HG03432 (cell line): ENCODE results near the gene PDE2A.

Source experiments
- ATAC-seq: cut with Tn5 transposase; IDR thresholded peaks from one replicate; pipeline ENCODE4 v1.9.1; 2021; ENCODE audit warnings: mild to moderate bottlenecking, moderate library complexity; ENCODE audit not compliant: unreplicated experiment

The PDE2A gene

DNA sequence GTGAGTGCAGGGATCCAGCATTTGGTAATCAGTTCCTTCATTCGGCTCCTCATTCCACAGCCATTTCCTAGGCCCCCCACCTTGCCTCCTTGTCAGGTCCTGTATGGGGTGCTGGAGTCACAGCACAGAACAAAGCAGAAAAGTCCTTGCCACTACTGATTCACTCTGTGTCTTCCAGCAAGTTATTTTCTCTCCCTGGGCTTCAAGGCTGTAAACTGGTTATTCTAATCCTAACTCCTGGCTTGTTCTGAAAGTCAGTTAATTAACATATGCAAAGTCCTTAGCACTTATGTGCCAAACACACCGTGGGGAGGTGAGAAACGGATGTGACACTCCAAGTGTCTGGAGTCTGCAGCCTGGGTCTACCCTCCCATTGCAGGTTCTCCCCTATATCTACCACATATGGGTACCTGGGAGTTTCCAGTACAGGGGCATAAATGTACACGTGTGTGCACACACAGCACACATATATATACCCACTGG, 30.6 kb upstream of the PDE2A start:
- ATAC-seq = no peak

GRCh38 chr11:72704028-72704782, 30.0 kb upstream of the PDE2A start:
- no peak for ATAC-seq

GRCh38 chr11:72703267-72704008, 29.2 kb upstream of the PDE2A start:
- no peak for ATAC-seq

DNA sequence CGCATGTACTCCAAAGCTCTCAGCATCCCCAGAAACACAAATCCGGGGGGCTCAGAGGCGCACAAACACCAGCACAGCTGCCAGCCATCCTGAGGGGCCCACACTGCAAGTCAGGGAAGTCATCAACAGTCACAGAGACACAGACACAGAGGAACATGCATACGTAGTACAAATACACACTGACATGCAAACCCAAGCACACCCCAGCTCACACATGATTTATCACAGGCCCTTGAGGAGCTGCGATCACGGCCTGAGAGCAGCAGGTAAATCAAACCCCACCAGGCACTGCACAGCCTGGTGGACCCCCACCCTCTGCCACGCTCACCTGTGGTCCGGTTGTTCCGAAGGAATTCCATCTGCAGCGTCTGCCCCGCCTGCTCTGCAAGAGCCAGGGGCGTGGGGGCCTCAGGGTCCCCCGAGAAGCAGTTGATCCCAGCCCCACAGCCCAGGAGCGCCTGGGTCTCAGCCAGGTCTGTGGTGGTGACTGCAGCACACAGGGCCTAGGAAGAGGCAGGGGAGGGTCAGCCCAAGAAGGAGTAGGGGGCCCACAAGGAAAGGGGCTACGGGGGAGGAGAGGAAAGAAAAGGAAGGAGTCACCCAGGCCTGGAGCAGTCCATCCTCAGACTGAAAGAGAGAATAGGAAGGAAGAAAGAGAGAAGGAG, 28.5 kb upstream of the PDE2A start:
- no peak for ATAC-seq

DNA sequence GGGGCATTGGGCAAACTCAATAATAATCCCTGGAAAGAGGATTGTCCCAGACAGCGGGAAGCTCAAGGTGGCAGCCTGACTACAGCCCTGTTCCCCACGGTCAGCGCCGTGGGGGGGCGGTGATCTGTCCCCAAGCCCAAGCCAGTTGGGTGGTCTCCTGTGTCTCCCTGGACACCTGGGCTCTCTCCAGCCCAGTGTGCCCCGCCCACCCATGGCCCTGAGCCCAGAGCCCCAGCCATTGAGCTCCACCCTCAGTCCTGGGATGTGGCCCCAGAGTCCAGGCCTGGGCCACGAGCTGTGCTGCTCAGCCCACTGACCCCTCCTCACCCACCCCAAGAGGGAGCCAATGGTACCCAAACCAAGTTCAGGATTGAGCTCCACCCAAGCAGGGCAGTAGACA, 27.9 kb upstream of the PDE2A start:
- ATAC-seq = no peak

DNA sequence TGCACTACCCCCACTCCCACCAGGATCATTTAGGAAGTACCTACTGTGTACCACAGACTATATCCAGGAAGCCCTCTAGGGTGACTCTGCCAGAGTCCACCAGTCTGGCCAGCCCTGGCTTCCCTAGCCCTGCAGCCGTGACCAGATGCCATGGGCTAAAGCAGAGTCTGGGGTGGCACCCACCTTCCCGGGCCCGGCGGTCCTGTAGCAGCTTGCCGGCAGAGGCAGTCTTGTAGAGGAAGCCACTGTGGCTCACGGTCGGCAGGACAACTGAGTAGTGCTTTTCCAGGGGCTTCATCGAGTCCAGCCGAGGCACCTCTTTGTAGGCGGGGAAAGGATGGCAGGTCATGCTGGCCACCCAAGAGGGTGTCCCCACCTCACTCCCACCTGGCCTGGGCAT, 27.2 kb upstream of the PDE2A start:
- no peak for ATAC-seq

- ATAC-seq = no peak
Measured at GRCh38 chr11:72700146-72700545, 25.9 kb upstream of the PDE2A start.

- no peak for ATAC-seq
Measured at GRCh38 chr11:72697814-72698213, 23.6 kb upstream of the PDE2A start.

- no peak for ATAC-seq
Measured at GRCh38 chr11:72696866-72697700, 22.9 kb upstream of the PDE2A start.

GRCh38 chr11:72695354-72695753, 21.1 kb upstream of the PDE2A start:
- no peak for ATAC-seq

DNA sequence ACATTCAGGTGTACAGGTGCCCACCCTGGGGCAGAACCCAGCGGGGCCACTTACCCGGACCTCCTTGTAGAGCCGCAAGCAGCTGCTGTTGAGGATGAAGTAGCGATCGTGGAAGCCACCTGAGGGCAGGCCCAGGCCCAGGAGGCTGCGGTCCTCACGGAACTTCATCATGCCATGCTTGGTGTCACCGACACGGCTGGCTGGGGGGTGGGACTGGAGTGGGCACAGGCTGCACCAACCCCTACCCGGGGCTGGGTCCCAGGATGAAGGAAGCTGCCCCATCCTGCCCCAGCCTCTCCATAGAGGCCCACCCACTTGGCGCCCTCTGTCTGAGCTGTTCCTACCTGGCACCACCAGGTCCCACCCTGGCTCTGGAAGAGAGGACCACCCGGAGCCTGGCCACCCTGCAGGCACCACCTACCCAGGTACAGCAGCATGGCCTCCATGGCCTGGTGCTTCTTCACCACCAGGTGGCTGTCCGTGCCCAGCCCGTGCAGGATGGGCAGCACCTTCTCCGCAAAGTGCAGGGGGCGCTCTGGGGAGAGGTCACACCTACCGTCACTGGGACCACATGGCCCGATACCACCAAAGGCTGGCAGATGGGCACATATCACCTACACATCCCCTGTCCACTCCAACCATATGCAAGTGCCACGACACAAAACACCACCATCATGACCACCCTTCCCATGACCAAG, 19.2 kb upstream of the PDE2A start:
- no peak for ATAC-seq

DNA sequence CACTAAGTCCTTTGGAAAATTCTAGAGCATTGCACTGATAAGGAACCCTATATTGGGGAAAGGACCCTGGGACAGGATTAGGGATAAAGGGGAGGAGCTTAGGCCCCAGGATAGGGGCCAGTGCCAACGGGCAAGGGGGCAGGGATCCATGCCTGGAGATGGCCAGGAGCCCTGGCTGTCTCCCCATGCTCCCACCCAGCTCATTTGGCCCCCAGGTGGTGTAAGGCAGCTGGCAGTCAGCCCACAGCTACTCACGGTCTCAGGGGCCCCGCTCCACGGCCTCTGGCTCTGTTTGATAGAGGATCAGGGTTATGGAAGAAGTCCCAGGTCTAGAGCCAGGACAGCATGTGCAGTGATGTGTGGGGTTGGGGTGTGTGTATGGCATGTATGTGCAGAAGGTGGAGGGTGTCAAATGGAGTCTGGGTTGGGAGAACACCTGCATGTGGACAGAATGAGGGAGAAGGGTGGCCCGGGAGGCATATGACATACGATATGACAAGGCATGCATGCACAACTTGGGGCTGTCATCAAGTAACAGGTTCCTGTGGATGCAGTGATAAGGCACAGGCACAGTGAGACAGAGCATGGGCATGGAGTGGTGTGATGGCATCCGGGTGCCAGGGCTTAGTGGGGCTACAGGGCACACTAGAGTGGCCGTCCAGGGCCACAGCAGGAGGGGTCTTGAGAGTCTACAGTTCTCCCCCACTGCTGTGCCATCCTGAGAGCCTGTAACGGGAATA, 18.4 kb upstream of the PDE2A start:
- ATAC-seq = no peak

- no peak for ATAC-seq
Measured at GRCh38 chr11:72690166-72690565, 15.9 kb upstream of the PDE2A start.

DNA sequence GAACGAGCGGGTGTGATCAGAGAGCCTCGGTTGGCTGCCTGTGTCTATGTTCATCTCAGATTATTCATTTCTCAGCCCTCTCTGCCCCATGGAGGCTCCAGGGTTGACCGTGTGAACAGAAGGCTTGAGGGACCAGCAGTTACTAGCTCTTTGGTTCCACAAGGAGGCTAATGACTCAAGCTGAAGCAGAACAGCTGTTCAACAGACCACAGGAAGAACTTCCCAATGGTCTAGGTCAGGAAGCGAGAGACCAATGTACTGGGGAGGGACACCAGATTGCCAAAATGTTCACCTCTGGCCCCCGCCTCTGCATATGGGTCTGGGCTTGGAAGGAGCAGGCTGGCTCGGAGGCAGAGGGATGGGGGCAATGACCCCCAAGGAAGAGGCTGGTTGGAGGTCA, 14.7 kb upstream of the PDE2A start:
- ATAC-seq = no peak

- ATAC-seq = no peak
Measured at GRCh38 chr11:72688486-72688885, 14.3 kb upstream of the PDE2A start.

DNA sequence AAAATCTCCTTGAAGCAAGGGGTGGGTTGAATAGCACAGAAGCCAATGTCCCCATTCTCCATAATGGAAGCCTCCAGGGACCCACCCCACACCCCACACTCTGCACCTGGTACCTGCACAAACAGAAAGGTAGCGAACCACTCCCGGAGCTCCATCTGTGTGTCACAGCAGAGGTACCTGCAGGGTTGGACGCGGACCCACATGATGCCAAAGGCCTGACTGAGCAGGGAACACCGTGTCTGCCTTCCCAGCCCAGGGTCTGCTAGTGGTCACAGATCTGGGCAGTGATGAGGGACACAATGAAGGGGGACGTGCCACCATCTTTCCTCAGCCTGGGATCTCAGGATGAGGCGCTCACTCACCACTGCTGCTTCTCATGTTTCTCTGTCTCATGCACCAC, 13.1 kb upstream of the PDE2A start:
- no peak for ATAC-seq

DNA sequence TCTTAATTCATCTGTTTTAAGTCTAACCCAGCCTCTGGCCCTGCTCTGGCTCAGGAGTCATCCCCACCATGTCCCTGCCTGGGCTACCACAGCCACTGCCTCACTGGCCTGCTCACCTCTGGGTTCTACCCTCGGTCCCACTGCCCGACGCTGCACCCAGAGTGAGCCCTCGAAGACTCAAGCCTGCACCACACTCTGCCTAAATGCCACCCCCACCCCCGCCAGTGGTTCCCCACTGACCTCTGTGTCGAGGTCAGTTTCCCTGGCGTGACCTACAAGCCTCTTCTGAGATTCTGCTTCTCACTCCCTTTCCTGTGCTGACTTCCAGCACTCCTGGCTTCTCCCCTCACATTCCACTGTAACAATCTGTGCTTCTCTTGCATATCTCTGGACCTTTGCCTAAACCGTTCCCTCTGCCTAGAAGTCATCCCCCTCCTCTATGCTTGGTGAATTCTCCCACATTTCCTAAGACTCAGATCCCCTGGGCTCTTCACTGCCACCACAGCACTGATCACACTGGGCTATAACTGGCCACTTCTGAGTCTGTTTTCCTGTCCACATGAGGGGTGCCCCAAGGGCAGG, 12.5 kb upstream of the PDE2A start:
- no peak for ATAC-seq

- ATAC-seq = no peak
Measured at GRCh38 chr11:72685560-72686480, 11.6 kb upstream of the PDE2A start.
